ENCODE data around the gene HOXC5.
"Not testable (repeated sequence)": the region's sequence is repeated elsewhere in the genome, so short reads cannot be mapped to it uniquely, and the experiment has no call there.

The HOXC5 gene

GRCh38 chr12:54035568-54036264 lies 2.9 kb downstream of the HOXC5 start:
- no peak for DNase-seq

DNA sequence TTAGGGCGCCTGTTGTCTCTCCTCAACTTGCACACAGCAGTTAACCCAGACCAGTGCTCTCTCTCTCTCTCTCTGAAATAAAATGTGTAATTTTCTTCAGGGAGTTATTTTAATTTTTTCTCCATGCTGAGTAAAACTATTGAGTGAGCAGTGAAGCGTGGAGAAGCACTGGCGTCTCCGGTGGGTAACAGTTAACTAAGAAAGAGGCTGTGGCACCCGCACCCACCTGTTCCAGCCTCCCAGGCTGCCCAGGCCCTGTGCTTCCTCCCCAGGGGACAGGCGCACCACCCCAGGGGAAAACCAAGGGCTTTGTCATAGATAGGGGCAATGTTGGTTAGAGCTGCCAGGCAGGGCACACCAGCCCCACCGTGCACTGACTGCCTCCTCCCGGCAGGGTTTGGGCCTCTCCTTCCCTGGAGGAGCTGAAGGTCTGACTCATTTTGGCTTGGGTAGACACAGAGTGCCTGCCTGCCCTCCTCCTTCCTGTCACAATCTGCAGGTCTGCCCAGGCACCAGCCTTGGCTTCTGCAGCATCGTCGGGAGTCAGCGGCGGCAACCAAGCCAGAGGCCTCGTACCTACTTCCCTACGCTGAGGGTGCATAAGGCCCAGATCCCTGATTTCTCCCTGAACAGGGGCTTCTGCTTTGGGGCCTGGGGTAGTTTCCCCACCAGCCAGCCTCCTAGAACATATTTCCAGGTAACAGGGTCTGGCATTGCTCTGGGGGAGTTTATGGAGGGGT lies 3.9 kb downstream of the HOXC5 start:
- no peak for DNase-seq

DNA sequence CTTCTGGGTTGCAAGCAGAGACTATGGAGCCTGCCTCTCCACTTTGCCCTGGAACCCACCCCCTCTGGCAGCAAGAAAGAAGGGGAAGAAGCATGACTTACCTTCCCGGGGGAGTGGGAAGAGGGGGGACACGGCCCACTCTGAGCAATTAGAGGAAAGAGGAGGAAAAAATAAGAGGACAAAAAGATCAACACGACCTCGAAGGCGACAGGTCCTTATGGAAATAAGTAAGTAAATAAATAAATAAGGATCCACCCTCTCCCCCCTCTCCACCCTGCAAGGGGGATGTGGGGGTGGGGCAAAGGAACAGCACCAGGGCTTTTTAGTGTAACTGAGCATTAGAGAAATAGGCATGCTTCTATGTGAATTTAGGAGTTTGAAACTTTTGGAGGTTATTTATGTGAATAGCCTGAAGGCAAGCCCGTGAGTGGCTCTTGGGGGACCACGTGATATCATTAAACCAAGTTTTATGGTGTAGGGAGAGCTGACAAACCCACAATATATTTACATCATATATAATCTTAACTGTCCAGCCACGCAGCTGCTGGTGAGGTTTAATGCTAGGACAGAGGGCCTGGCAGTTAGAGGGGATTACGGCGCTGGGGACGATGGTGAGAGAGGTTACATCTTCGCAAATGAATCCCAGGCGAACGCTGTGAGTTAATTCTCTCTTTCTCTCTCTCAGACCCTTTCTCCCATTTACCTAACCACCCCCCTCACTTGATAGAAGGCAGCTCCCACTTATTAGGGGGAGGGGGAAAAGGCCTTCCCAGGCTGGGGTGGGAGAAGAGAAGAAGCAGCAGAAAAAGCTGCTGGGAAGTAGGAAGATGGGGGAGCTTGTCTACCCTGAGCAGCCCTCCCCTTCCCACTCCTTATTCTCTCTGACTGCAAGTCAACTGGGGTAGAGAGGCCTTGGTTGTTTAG lies 4.8 kb downstream of the HOXC5 start:
- DNase-seq: no peak

- DNase-seq: no peak
Measured at GRCh38 chr12:54038284-54038870, 5.5 kb downstream of the HOXC5 start.

DNA sequence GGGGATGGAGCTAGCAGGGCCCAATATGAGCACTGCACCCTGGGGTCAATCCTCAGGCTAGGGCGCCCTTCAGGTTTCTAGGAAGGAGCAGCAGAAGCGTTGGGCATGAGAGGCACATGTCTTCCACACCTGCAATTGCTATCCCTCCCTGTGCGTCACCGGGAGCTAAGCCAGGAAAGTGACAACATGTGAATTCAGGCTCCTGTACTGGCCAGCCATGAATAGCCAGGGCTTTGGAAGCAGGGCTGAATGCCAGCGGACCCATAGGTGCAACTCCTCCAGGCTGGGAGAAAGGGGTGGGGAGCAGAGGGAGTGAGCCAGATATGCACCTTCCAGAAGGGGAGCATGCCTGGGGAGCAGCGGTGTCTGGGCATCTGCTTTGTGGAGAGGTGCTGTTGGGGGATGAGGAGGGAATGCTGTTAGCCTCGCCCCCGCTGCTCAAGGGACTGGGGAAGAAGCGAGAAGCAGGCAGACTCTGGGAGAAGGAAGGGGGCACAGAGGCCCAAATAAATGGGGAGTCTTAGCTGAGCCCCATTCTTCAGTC lies 6.1 kb downstream of the HOXC5 start:
- DNase-seq: no peak

DNA sequence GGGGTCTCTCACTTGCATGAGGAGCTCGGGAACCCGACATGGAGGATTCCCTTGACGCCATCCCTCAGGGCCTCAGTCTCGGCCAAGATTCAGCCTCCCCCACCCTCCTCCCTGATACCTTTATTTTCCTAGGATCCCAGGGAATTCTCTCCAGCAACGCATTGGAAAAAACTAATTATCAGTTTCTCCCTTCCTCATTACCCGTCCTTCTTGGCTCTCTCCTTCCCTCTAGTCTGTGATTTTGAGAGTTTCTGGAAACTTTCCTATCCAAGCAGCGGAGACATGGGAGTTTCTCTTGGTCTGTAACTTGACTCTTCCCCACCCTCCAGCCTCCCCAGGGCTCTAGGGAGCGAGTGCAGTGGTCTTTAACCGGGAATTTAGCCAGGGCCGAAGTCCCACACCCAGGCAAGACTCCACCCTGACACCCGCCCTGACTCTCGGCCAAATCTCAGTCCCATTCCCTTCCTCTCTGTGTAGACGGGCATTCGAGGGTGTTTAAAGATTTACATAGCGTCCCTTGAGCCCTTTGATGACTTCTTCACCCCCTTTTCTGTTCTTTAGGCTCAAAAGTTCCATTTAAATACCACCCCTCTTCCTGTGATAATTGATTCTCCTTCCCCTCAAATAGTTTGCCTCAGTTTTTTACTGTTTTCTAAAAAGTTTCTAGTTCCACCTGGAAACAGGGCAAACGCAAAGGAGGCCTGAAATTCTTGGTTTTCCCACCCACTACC lies 6.7 kb downstream of the HOXC5 start:
- no peak for DNase-seq

DNA sequence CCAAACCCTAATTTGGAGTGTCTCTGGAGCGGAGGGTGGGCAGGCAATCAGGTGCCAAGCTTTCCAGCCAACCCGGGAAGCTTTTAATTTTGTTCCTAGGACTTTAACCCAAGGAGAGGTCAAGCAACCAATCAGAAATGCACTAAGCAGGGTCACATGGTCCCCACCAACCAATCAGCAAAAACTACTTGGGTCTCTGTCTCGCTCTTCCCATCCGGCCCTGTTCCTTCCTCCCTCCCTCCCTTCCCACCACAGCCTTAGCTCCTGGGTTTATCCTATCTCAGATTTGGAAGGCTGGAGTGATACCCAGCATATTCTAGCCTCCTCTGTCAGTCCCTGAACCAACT lies 7.3 kb downstream of the HOXC5 start:
- no peak for DNase-seq

DNA sequence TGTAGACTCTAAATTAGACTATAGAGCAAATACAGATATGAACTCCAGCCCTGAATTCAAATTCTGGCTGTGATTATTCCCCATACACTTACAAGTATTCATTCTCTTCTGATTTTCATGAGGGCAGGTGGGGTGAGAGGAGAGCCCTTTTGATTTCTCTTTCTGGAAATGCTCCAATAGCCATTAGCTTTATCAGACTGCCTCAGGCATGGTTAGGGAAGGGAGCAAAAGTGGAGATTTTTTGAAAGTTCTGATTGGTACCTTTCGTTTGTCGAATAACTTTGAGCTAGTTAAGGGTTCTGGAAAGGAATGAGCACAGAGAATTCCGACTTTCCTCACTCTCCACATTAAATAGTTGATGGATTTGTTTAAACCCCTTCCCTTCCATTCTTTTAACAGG lies 7.8 kb downstream of the HOXC5 start:
- no peak for DNase-seq

GRCh38 chr12:54041097-54041690 lies 8.3 kb downstream of the HOXC5 start:
- DNase-seq: no peak

- not testable (repeated sequence) for DNase-seq
Measured at GRCh38 chr12:54042033-54042432, 9.2 kb downstream of the HOXC5 start.

GRCh38 chr12:54042970-54043853 lies 10.4 kb downstream of the HOXC5 start:
- no peak for DNase-seq

GRCh38 chr12:54044425-54045103 lies 11.7 kb downstream of the HOXC5 start:
- no peak for DNase-seq

- no peak for DNase-seq
Measured at GRCh38 chr12:54045401-54045800, 12.6 kb downstream of the HOXC5 start.

GRCh38 chr12:54045868-54046521 lies 13.1 kb downstream of the HOXC5 start:
- DNase-seq: no peak

GRCh38 chr12:54046809-54047159 lies 13.9 kb downstream of the HOXC5 start:
- DNase-seq: no peak

DNA sequence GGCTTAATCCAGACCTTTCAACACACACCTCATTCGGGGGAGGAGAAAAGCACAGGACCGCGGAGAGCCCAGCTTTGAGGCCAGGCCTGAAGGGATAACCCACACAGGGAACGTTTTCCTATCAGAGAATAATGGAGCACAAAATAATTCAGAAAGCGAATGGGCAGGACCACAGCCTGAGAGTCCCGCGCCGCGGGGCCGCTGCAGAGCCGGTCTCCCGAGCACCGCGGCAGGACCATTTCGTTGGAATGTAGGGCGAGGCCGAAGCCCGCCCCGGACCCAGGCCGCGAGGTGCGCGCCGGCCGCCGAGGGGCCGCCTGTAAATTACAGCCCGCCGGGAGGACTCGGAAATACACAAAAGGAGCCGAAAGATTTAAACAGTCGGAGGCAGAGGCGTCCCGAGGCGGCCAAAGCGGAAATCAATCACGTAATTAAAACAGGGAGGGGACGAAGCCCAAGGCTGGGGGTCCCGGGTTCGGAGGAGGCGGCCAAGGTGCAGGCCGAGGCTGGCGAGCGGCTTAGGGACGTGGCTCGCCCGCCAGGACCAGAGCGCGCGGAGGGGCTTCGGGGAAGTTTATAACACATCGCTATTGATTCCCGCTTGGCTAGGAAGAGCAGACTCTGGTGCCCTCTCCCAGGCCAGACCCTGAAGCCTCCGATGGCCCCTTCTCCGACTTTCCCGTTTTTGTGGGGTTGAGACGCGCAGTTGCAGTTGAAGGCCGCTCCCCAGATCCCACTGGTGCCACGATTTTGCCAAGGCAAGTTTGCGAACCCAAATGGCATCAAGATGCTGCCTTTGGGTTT lies 14.5 kb downstream of the HOXC5 start:
- no peak for DNase-seq

DNA sequence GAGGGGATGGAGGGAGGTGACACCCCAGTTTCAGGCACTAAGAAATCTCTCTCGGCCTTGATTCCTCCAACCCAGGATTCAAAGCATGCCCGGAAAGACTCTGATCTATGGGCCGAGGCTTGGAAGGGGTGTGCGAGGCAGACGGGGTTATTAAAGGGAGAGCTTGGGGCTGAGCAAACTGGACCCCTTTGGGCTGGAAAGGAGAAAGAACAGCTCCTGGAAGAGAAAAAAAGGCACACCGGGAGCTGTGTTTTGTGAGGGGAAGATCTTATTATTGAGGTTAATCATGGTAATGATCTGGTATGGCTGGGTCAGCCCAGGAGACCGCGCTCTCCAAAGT lies 15.1 kb downstream of the HOXC5 start:
- DNase-seq: no peak

GRCh38 chr12:54048406-54049093 lies 15.7 kb downstream of the HOXC5 start:
- no peak for DNase-seq

Measured in midbrain (tissue), 1 donor.